ENCODE results near the gene EPB41L1.

Gene EPB41L1

GRCh38 chr20:36155991-36156390, 1.5 kb downstream of the EPB41L1 start:
- FAIRE-seq, result no peak

GRCh38 chr20:36157610-36158009, 3.1 kb downstream of the EPB41L1 start:
- FAIRE-seq, result no peak

GRCh38 chr20:36158160-36158741, 3.7 kb downstream of the EPB41L1 start:
- FAIRE-seq, result no peak

GRCh38 chr20:36159833-36160232, 5.3 kb downstream of the EPB41L1 start:
- FAIRE-seq, result no peak

GRCh38 chr20:36162272-36162966, 7.9 kb downstream of the EPB41L1 start:
- no peak for FAIRE-seq

- no peak for FAIRE-seq
Observed at GRCh38 chr20:36167902-36168503, 13.5 kb downstream of the EPB41L1 start.

GRCh38 chr20:36170542-36171215, 16.1 kb downstream of the EPB41L1 start:
- FAIRE-seq, result no peak

GRCh38 chr20:36173451-36173933, 19.0 kb downstream of the EPB41L1 start:
- no peak for FAIRE-seq

- no peak for FAIRE-seq
Observed at GRCh38 chr20:36175016-36175415, 20.5 kb downstream of the EPB41L1 start.

- FAIRE-seq, result no peak
Observed at GRCh38 chr20:36175475-36175995, 21.0 kb downstream of the EPB41L1 start.

- FAIRE-seq, result no peak
Observed at GRCh38 chr20:36177716-36178115, 23.2 kb downstream of the EPB41L1 start.

GRCh38 chr20:36179170-36179945, 24.8 kb downstream of the EPB41L1 start:
- FAIRE-seq, result no peak

GRCh38 chr20:36180323-36180722, 25.8 kb downstream of the EPB41L1 start:
- no peak for FAIRE-seq

- no peak for FAIRE-seq
Observed at GRCh38 chr20:36181934-36182603, 27.5 kb downstream of the EPB41L1 start.

GRCh38 chr20:36182604-36183154, 28.1 kb downstream of the EPB41L1 start:
- no peak for FAIRE-seq

- no peak for FAIRE-seq
Observed at GRCh38 chr20:36183155-36183944, 28.8 kb downstream of the EPB41L1 start.

GRCh38 chr20:36184816-36185776, 30.6 kb downstream of the EPB41L1 start:
- FAIRE-seq, result no peak

- no peak for FAIRE-seq
Observed at GRCh38 chr20:36193977-36194712, 39.6 kb downstream of the EPB41L1 start.

- no peak for FAIRE-seq
Observed at GRCh38 chr20:36196676-36197075, 42.1 kb downstream of the EPB41L1 start.
